HG03064 (cell line): Measurements from ENCODE around the gene HBG1.
A peak's percentile ranks its signal among the peaks of the same experiment; 100 is the strongest.
"Not testable (repeated sequence)": the region's sequence is repeated elsewhere in the genome, so short reads cannot be mapped to it uniquely, and the experiment has no call there.

Experiments
- ATAC-seq: cut with Tn5 transposase; IDR thresholded peaks from one replicate; pipeline ENCODE4 v1.9.1; 2021; ENCODE audit warnings: low read depth; ENCODE audit not compliant: unreplicated experiment

Gene HBG1

DNA sequence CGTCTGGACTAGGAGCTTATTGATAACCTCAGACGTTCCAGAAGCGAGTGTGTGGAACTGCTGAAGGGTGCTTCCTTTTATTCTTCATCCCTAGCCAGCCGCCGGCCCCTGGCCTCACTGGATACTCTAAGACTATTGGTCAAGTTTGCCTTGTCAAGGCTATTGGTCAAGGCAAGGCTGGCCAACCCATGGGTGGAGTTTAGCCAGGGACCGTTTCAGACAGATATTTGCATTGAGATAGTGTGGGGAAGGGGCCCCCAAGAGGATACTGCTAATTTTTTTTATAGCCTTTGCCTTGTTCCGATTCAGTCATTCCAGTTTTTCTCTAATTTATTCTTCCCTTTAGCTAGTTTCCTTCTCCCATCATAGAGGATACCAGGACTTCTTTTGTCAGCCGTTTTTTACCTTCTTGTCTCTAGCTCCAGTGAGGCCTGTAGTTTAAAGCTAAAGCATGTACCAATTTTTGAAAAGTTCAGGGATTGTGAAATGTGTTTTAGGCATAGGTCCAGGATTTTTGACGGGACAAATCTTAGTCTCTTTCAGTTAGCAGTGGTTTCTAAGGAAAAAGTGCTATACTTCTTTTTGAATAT lies at the start of gene HBG1:
TSS of gene HBG1 (minus strand) at position 51 of the 590 bp plus-strand sequence. CDS start 53 bp downstream, outside the sequence.
- ATAC-seq, result not testable (repeated sequence)

DNA sequence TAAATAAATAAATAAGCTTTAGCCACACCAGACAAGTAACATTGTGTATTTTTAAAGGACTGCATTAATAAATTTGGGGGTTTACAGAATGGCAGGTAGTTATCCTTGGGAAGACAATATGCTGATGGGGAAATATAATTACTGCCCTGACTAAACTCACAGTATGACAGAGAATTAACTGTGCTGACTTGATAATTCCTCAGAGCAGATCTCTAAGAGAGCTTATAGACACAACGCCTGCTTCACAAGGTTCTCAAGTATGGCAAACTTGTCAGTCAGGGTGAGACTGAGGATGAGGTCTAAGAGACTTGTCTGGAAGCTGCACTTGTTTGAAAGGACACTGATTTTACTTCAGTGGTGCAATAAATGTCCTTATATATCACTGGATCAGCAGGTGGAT lies 48.8 kb upstream of the HBG1 start:
- ATAC-seq, result no peak

DNA sequence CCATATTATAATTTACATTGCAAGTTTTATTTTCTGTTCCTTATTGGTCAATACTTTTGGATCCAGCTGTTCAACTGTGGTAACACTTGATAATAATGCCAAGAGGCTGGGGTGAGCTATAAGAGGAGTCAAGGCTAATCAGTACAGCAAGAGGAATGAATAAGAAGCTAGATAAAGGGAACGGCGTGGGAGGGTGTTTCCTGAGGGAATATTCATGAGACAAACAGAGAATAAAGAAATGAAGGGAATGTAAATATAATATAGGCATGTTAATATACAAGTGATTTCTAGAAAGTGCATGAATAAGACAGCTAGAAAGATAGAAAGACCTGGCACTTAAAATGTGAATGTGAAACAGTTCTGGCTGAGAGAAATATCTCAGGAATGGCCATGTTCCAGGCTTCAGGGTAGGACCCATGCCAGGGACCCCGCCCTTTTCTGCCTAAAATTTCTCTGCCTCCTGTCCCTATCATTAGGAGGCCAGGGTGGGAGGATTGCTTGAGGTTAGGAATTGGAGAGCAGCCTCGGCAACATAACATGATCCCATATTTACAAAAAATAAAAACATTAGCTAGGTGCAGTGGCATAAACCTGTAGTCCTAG lies 48.2 kb upstream of the HBG1 start:
- ATAC-seq, result no peak

DNA sequence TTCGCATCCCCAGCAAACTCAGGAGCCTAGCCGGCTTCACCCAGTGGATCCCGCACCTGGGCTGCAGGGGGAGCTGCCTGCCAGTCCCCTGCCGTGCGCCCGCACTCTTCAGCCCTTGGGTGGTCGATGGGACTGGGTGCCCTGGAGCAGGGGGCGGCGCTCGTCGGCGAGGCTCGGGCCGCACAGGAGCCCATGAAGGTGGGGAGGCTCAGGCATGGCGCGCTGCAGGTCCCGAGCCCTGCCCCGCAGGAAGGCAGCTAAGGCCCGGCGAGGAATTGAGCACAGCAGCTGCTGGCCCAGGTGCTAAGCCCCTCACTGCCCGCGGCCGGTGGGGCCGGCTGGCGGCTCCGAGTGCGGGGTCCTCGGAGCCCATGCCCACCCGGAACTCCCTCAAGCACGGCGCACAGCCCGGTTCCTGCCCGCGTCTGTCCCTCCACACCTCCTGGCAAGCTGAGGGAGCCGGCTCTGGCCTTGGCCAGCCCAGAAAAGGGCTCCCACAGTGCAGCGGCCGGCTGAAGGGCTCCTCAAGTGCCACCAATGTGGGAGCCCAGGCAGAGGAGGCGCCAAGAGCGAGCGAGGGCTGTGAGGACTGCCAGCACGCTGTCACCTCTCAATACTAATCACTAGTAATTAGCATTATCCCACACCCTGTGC lies 44.8 kb upstream of the HBG1 start:
- not testable (repeated sequence) for ATAC-seq

DNA sequence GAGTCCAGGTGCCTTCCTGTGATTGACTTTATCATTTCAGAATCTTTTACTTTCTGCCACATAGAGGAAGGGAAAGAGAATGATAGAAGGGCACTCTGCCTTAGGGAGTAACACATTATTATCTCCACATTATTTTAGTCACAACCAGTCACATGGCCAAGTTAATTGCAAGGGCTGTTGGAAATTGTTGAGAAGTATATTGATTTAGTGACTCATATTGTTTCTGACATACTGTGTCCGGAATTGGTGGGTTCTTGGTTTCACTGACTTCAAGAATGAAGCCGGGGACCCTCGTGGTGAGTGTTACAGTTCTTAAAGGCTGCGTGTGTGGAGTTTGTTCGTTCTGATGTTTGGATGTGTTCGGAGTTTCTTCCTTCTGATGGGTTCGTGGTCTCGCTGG lies 43.4 kb upstream of the HBG1 start:
- no peak for ATAC-seq

DNA sequence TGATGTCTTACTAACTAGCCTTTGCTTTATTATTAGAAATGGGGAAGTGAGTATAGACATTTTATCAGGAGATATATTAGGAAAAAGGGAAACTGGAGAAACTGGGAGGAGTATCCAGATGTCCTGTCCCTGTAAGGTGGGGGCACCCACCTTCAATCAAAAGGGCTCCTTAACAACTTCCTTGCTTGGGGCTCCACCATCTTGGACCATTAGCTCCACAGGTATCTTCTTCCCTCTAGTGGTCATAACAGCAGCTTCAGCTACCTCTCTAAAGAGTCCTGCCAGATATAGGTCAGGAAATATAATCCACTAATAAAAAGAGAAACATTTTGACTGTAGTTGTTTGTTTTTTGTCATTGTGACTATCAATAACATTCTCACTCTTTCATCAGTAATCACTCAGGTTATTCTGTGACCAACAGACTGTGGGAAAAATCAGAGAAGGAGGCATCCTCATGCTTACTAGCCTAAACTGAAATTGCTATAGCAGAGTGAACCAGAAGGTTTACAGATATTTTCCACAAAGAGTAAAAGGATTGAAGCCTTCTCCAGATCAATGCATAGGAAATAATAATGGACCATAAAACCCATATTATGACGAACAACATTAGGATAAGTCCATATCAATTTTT lies 41.7 kb upstream of the HBG1 start:
- peak; percentile 97 for ATAC-seq

DNA sequence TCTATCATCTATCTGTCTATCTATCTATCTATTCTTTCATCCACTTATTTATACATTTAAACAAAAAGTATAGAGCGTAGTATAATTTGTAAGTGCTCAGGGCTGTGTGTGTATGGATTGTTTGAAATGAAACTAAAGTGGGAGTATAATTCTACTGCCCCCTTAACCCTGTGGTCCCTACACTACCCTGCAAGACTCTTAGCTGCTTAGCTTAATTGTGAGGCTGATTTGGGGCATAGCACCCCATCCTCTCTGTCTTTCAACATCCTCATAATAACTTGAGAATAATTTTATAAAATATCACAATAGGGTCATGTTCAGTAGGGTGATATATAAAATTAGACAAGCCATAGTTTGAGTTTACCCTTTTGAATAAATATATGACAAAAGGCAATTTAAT lies 40.4 kb upstream of the HBG1 start:
- ATAC-seq, result no peak

DNA sequence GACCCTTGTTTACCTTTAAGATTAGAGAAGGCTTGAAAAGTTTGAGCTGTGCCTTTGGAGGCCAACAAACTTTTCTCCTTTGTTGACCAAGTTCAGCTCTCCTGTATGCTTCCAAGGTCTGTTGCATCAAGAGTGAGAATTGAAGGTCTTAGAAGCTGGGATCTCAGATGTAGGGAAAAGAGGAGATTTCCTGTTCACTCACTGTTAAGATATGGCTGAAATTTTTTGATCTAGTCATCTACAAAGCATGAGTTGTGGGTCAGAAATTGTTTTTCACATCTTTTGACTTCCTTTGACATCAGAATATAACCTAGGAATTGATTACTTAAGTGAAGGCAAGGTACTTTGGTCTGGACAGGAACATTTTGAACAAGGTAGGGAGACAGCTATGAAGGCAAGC lies 40.0 kb upstream of the HBG1 start:
- no peak for ATAC-seq

DNA sequence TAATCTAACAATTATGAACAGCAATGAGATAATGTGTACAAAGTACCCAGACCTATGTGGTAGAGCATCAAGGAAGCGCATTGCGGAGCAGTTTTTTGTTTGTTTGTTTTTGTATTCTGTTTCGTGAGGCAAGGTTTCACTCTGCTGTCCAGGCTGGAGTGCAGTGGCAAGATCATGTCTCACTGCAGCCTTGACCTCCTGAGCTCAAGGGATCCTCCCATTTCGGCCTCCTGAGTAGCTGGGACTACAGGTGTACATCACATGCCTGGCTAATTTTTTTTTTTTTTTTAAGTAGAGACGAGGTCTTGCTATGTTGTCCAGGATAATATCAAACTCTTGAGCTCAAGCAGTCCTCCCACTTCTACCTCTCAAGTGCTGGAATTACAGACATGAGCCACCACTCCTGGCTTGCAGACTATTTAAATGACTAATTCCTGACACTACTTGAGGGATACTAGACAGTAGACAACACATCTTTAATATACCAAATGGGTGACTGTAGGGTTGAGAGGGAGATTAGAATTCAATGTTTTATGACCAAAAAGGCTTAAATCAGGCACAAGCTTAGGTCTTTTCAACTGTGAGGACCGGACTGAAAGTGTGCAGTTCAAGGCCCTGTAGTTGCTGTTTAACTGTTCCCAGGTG lies 39.4 kb upstream of the HBG1 start:
- ATAC-seq, result no peak

DNA sequence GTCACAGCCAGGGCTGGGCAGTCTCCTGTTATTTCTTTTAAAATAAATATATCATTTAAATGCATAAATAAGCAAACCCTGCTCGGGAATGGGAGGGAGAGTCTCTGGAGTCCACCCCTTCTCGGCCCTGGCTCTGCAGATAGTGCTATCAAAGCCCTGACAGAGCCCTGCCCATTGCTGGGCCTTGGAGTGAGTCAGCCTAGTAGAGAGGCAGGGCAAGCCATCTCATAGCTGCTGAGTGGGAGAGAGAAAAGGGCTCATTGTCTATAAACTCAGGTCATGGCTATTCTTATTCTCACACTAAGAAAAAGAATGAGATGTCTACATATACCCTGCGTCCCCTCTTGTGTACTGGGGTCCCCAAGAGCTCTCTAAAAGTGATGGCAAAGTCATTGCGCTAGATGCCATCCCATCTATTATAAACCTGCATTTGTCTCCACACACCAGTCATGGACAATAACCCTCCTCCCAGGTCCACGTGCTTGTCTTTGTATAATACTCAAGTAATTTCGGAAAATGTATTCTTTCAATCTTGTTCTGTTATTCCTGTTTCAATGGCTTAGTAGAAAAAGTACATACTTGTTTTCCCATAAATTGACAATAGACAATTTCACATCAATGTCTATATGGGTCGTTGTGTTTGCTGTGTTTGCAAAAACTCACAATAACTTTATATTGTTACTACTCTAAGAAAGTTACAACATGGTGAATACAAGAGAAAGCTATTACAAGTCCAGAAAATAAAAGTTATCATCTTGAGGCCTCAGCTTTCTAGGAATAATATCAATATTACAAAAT lies 38.6 kb upstream of the HBG1 start:
- no peak for ATAC-seq

DNA sequence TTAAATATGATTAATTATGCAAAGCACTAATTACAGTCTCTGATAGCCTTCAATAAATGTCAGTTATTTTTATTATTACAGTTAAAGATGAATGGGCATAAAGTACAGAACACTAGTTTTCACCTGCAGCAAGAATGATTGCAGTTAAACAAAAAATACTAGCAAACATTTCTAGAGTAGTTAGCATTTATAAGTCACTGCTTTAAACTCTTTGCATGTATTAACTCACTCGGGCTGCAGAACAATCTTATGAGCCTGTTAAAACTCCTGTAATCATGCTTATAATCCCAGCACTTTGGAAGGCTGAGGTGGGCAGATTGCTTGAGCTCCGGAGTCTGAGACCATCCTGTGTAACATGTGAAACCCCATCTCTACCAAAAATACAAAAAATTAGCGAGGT lies 37.2 kb upstream of the HBG1 start:
- ATAC-seq, result no peak

DNA sequence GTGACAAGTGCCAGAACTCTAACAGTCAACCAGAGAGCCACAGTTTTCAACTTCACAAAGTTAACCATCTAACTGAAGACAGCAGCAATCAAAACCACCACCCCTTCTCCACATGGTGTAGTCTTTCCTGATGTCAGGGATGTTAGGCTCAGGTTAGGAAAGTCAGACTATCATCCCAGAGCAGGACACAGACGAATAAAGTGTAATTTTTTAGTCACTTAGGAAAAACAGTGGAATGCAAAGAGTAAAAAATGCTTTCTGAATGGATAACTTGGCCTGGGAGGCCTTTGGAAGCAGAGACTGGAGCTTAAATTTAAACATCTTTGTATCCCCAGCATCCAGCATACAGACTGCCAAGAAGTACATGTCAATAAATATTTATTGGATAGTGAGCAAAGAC lies 36.7 kb upstream of the HBG1 start:
- no peak for ATAC-seq

DNA sequence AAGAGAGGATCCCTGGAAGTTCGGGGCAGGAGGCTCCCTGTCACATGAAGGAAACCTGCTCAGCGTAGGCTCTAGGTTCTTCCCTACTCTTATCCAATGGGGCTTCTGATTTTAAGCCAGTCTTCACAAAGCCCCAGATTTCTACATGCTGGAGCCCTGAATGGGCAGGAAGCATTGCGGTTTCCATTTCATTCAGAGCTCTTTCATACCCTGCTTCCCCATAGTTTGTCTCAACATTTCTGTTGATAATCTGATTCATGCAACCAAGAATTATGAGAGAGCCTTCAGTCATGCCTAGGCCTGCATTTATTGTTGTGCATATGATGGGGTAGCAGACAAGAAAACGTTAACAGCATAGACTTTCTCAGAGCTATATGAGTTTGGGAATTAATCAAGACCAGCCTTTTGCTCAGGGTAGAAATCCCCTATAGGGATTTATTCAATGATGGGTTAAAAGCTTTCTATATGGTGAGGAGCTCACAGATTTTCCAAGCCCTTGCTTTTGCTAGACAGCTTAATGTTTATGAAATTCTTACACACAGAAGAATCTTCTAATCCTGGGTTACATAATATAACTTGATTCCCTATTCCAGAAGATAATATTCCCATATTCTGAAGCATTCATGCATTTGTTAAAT lies 36.2 kb upstream of the HBG1 start:
- ATAC-seq, result no peak

DNA sequence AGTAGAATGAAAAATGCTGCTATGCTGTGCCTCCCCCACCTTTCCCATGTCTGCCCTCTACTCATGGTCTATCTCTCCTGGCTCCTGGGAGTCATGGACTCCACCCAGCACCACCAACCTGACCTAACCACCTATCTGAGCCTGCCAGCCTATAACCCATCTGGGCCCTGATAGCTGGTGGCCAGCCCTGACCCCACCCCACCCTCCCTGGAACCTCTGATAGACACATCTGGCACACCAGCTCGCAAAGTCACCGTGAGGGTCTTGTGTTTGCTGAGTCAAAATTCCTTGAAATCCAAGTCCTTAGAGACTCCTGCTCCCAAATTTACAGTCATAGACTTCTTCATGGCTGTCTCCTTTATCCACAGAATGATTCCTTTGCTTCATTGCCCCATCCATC lies 35.0 kb upstream of the HBG1 start:
- ATAC-seq, result no peak

DNA sequence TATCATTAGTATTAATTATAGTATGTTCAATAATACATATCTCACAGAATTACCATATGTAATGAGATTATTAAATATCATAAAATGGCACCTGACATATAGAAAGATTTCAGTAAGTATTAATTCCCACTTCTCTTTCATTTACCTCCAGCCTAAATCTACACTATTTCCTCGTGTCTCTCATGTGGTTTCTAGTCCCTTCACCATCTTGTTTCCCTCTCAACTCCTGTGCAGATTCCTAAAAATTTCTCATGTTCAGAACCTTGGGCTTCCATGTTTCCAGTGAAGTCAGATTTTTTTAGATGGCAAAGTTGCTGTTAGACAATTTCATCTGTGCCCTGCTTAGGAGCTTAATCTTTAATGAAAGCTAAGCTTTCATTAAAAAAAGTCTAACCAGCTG lies 34.2 kb upstream of the HBG1 start:
- ATAC-seq, result no peak

DNA sequence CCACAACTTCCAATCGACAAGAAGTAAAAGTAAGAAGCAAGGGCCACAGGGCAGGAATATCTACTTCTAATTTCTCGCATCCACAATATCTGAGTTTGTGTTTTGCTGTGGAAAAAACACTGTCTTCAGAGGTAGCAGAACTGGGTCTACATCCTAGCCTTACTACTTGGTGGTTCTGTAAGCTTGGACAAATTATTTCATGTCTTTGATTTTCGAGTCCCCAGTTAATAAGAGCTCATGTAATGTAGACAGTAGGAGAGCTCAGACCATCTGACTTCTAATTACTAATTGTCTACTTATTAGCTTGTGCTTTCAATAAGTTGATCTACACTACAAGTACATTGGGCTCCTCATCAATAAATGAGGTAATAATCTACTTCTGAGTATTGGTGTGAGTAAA lies 33.4 kb upstream of the HBG1 start:
- no peak for ATAC-seq

DNA sequence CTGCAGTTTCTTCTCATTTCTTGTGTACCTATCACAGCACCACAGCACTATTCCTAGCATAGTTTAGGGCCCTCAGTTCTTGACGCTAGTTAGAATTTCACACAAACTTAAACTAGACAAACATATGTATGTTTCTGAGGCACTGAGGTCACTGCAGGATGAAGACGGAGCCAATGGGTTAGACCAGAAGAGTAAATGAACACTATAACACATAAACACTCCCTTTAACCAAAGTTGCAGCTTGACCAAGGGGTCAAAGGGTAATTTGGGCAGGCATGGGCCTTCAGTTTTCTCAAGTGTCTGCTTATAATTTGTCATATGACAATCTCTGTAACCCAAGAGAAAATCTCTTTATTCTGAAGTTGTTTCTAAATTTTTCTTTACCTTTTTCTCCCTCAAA lies 33.0 kb upstream of the HBG1 start:
- ATAC-seq, result no peak

DNA sequence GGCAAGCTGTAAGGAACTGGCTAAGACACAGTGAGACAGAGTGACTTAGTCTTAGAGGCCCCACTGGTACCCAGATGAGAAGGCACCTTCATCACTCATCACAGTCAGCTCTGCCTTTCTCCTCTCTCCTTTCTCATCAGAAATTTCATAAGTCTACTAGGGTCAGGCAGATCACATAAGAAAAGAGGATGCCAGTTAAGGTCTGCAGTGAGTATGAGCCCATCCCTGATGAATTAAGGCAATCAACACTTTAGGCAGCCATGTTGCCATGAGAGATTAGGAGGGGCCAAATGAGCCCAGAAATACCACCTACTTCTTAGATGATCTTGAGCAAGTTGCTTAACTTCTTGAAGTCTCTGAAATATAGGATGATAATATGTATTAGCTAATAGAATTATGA lies 31.9 kb upstream of the HBG1 start:
- ATAC-seq, result no peak

DNA sequence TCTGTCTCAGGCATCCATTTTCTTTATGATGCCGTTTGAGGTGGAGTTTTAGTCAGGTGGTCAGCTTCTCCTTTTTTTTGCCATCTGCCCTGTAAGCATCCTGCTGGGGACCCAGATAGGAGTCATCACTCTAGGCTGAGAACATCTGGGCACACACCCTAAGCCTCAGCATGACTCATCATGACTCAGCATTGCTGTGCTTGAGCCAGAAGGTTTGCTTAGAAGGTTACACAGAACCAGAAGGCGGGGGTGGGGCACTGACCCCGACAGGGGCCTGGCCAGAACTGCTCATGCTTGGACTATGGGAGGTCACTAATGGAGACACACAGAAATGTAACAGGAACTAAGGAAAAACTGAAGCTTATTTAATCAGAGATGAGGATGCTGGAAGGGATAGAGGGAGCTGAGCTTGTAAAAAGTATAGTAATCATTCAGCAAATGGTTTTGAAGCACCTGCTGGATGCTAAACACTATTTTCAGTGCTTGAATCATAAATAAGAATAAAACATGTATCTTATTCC lies 31.0 kb upstream of the HBG1 start:
- ATAC-seq, result peak; percentile 85
